DND-41 (cell line): ENCODE results near the gene TEDC2.

ENCODE experiments used
- ATAC-seq: fragments of 200-7000 bp; cut with Tn5 transposase; 3 replicates; pipeline ENCODE4 v1.9.1; 2021; ENCODE audit warnings: low read depth; ENCODE audit not compliant: insufficient read depth
- DNase-seq: peaks from one replicate; pipeline ENCODE4 v3.0.0-alpha.2; 2020
- H2AFZ ChIP-seq: 2 replicates; pipeline ENCODE4 v1.6.0; 2012; ENCODE audit warnings: low read depth, low read length
- H3K27ac ChIP-seq: 2 replicates; pipeline ENCODE4 v1.5.1; 2012; ENCODE audit warnings: low read length, inconsistent platforms
- H3K27me3 ChIP-seq: fragments of 200-600 bp; sonication (generic); 2 replicates; pipeline ENCODE4 v1.6.0; 2012; ENCODE audit warnings: low read length, mild to moderate bottlenecking, inconsistent platforms; ENCODE audit not compliant: insufficient read depth, poor library complexity
- H3K36me3 ChIP-seq: 2 replicates; pipeline ENCODE4 v1.5.1; 2012; ENCODE audit warnings: low read length, inconsistent platforms; ENCODE audit not compliant: insufficient read depth
- H3K4me1 ChIP-seq: 2 replicates; pipeline ENCODE4 v1.5.1; 2012; ENCODE audit warnings: mild to moderate bottlenecking, low read length; ENCODE audit not compliant: insufficient read depth
- H3K4me2 ChIP-seq: 2 replicates; pipeline ENCODE4 v1.6.0; 2012; ENCODE audit warnings: mild to moderate bottlenecking, moderate library complexity, low read length, inconsistent platforms; ENCODE audit not compliant: insufficient read depth
- H3K4me3 ChIP-seq, 2 experiments: fragments of 200-600 bp in 1 of 2; shearing (Covaris generic) in 1 of 2; 2 replicates each; pipeline ENCODE4 v1.5.1; 2012 to 2016; ENCODE audit warnings: inconsistent platforms in 2 of 2, low read length in 2 of 2, mild to moderate bottlenecking in 2 of 2, low read depth in 1 of 2, moderate library complexity in 1 of 2
- H3K79me2 ChIP-seq: 2 replicates; pipeline ENCODE4 v1.6.0; 2012; ENCODE audit warnings: low read length, inconsistent platforms; ENCODE audit not compliant: insufficient read depth
- H3K9ac ChIP-seq: 2 replicates; pipeline ENCODE4 v1.6.0; 2012; ENCODE audit warnings: low read depth, mild to moderate bottlenecking, inconsistent platforms, low read length, moderate library complexity
- H3K9me3 ChIP-seq: 2 replicates; pipeline ENCODE4 v1.5.1; 2012; ENCODE audit warnings: low read length, moderate library complexity, mild to moderate bottlenecking, inconsistent platforms; ENCODE audit not compliant: insufficient read depth, severe bottlenecking
- H4K20me1 ChIP-seq: 2 replicates; pipeline ENCODE4 v1.6.0; 2012; ENCODE audit warnings: low read length; ENCODE audit not compliant: insufficient read depth
- CTCF ChIP-seq: IDR thresholded peaks from 2 replicates; pipeline ENCODE4 v1.5.1; 2012; ENCODE audit warnings: borderline replicate concordance, low read length, moderate library complexity, mild to moderate bottlenecking; ENCODE audit not compliant: poor library complexity, severe bottlenecking; ENCODE audit errors: extremely low read depth
- EZH2 ChIP-seq: IDR thresholded peaks from 3 replicates; pipeline ENCODE4 v1.6.1; 2012; ENCODE audit warnings: borderline replicate concordance, low read depth, mild to moderate bottlenecking, moderate library complexity, low read length, inconsistent platforms; ENCODE audit not compliant: severe bottlenecking

TEDC2 gene

GRCh38 chr16:2487903-2488531, 28.1 kb downstream of the TEDC2 start:
- Histone ChIP-seq H3K9me3 (no peaks in the 10 kb centered on the region), H3K36me3 (peaks cover 13% of the 10 kb centered on the region), H3K4me1 (no peaks in the 10 kb centered on the region), H2AFZ (no peak overlapping the region), H3K4me2 (no peak overlapping the region), H3K79me2 (peaks cover 59% of the 10 kb centered on the region), H3K27ac (no peak overlapping the region), H4K20me1 (peaks cover 61% of the 10 kb centered on the region), H3K27me3 (no peaks in the 10 kb centered on the region), H3K9ac (no peak overlapping the region), H3K4me3 (no peak overlapping the region)
- DNase-seq (no peak), ATAC-seq (no peak)
- TF ChIP-seq CTCF (no peak), EZH2 (no peak)

GRCh38 chr16:2489581-2489980, 29.7 kb downstream of the TEDC2 start:
- no peaks in the 10 kb centered on the region for H3K4me1 ChIP-seq
- peaks cover 51% of the 10 kb centered on the region for H3K79me2 ChIP-seq
- DNase-seq (no peak), ATAC-seq (no peak)
- H3K4me2 ChIP-seq, result no peak overlapping the region
- peaks cover 50% of the 10 kb centered on the region for H4K20me1 ChIP-seq
- H3K9ac ChIP-seq, result no peak overlapping the region
- H3K4me3 ChIP-seq, result no peak overlapping the region
- no peak overlapping the region for H3K27ac ChIP-seq
- H2AFZ ChIP-seq, result no peak overlapping the region
- TF ChIP-seq EZH2, result no peak
- no peak for TF ChIP-seq CTCF
- H3K27me3 ChIP-seq, result no peaks in the 10 kb centered on the region
- no peaks in the 10 kb centered on the region for H3K9me3 ChIP-seq
- peaks cover 10% of the 10 kb centered on the region for H3K36me3 ChIP-seq

- H4K20me1 ChIP-seq, result peaks cover 44% of the 10 kb centered on the region
- no peak for ATAC-seq
- DNase-seq, result no peak
- no peak overlapping the region for H3K9ac ChIP-seq
- H2AFZ ChIP-seq, result no peak overlapping the region
- peaks cover 45% of the 10 kb centered on the region for H3K79me2 ChIP-seq
- H3K4me1 ChIP-seq, result no peaks in the 10 kb centered on the region
- no peak overlapping the region for H3K27ac ChIP-seq
- H3K4me2 ChIP-seq, result no peak overlapping the region
- TF ChIP-seq CTCF (no peak), EZH2 (no peak)
- no peak overlapping the region for H3K4me3 ChIP-seq
- peaks cover 9% of the 10 kb centered on the region for H3K36me3 ChIP-seq
- no peaks in the 10 kb centered on the region for H3K9me3 ChIP-seq
- H3K27me3 ChIP-seq, result no peaks in the 10 kb centered on the region
Observed at GRCh38 chr16:2490190-2491105, 30.5 kb downstream of the TEDC2 start.
